A549 (cell line): ENCODE data around the gene PCBP3.

Experiments
- FOSL2 ChIP-seq, 2 experiments: fragments of 450-650 bp in 1 of 2; fragments of >200 bp in 1 of 2; sonication (Bioruptor Twin) in 1 of 2; formaldehyde crosslinking; IDR thresholded peaks; 2 replicates each; pipeline versions ENCODE4 v1.5.0 to v1.6.1; 2016 to 2020; ENCODE audit warnings: mild to moderate bottlenecking in 1 of 2, moderate library complexity in 1 of 2
- JUNB ChIP-seq: fragments of >200 bp; sonication (Bioruptor Twin); formaldehyde crosslinking; IDR thresholded peaks from 2 replicates; pipeline ENCODE4 v1.6.1; 2016
- RAD21 ChIP-seq, 2 experiments: fragments of >200 bp in 1 of 2; sonication (Bioruptor Twin) in 1 of 2; formaldehyde crosslinking in 1 of 2; IDR thresholded peaks in 1 of 2; conservative IDR thresholded peaks in 1 of 2; 2 replicates in 1 of 2; 3 replicates in 1 of 2; pipeline ENCODE4 v1.6.1; 2012 to 2018; ENCODE audit warnings: inconsistent platforms in 1 of 2
- TF ChIP-seq, protein P1 (sequence below): IDR thresholded peaks from 2 replicates; pipeline ENCODE4 v1.6.1; 2012

DNA sequence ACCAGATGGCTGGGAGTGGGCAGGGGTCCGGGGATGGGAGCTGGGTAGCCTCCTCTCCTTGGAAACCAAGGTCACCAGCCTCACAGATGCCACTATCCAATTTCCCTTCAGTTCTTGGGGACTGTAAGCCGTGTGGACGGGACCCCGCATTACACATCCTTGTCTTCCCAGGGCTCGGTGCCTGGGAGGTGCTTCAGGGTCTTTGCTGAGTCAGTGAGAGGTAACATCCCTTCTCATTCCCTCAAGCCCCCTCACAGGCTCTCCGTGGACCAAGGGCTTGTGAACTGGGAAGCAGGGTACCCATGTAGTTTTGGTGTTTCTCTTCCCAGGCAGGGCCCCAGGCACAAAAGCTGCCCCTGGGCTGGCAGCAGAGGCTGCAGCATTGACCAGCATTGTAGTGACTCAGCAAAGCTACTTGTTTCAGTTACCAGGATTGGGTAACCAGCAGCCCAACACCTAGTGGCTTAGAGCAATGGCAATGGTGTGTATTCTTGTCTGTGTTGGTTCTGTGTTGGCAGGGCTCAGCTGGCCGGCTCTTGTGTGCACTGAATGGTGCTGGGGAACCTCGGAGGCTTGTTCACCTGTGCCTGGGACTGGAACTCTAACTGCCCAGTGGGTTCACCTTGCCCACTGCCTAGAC lies 24.6 kb upstream of the PCBP3 start:
- TF ChIP-seq FOSL2 (IDR thresholded peaks at IDR 0.05) (no peak), FOSL2 (CRISPR knock-in tag; IDR thresholded peaks at IDR 0.05) (no peak), JUNB (no peak), RAD21 (conservative IDR thresholded peaks at IDR 0.05 in 1 of 2, IDR thresholded peaks at IDR 0.05 in 1 of 2) (no peak)
- TF ChIP-seq, protein P1, sequence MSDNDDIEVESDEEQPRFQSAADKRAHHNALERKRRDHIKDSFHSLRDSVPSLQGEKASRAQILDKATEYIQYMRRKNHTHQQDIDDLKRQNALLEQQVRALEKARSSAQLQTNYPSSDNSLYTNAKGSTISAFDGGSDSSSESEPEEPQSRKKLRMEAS, result no peak
